Measurements from ENCODE around the gene HCFC2. TPM values are rescaled to one million over a fixed set of nuclear protein-coding genes. Genes with fewer than 3 reads are reported as not detected.

The HCFC2 gene
- total and polyA plus RNA-seq, 2 of the 4 experiments (the other 2 are of a cell fraction) = 12.0 to 34.2 TPM

DNA sequence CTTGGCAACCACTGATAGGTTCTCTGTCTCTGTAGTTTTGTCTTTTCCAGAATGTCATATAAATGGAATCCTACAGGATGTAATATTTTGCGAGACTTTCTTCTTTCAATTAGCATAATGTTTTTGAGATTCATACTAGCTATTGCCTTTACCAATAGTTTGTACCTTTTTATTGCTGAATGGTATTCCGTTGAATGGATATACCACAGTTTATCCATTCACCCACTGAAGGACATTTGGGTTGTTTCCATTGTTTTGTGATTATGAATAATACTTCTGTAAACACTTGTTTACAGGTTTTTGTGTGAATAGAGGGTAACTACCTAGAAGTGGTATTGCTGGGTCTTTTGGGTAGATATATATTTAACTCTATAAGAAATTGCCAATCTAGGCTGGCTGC is 40.6 kb upstream of the HCFC2 start:
- Histone ChIP-seq H4K20me1 (ENCODE audit: insufficient read depth, low read length) (no peaks in the 10 kb centered on the region), H3K23ac (ENCODE audit: low read depth, low read length) (no peak overlapping the region), H2BK20ac (ENCODE audit: low read depth, low read length) (no peak overlapping the region), H2AK5ac (ENCODE audit: low read depth, low read length) (no peak overlapping the region), H2BK15ac (ENCODE audit: low read depth, low read length) (no peak overlapping the region), H3K14ac (replicated peaks; ENCODE audit: low read depth, low read length) (no peak overlapping the region), H2AFZ (replicated peaks; ENCODE audit: low read length, poor library complexity) (no peak overlapping the region), H3K4me3 (ENCODE audit: insufficient read depth, low read depth, low read length) (no peak overlapping the region), H3K9ac (ENCODE audit: low read depth, low read length) (no peak overlapping the region), H3K9me3 (ENCODE audit: control insufficient read depth, insufficient read depth, low read length) (peaks cover 2% of the 10 kb centered on the region), H2BK5ac (ENCODE audit: low read depth, low read length, poor library complexity, severe bottlenecking) (no peak overlapping the region), H3K79me1 (ENCODE audit: low read depth in 1 of 2, low read length in 2 of 2) (peaks cover 0 to 3% of the 10 kb centered on the region in 2 experiments; a peak in 1 of 4 replicates), H3K27me3 (ENCODE audit: control insufficient read depth, insufficient read depth, low read length) (no peaks in the 10 kb centered on the region), H4K91ac (ENCODE audit: insufficient read depth, low read depth, low read length) (no peak overlapping the region), H4K5ac (ENCODE audit: low read depth, low read length) (no peak overlapping the region), H3K18ac (ENCODE audit: low read depth, low read length) (no peak overlapping the region), H3K36me3 (ENCODE audit: control insufficient read depth, insufficient read depth, low read length) (no peaks in the 10 kb centered on the region), H3K56ac (ENCODE audit: extremely low read depth, insufficient read depth, low read length) (no peak overlapping the region), H3K4me2 (ENCODE audit: low read depth, low read length) (no peak overlapping the region), H2BK120ac (ENCODE audit: low read depth, low read length) (no peak overlapping the region), H4K8ac (ENCODE audit: low read depth in 2 of 2, low read length in 2 of 2) (no peak overlapping the region), H3K9me1 (ENCODE audit: insufficient read depth, low read length) (no peaks in the 10 kb centered on the region), H3K4me1 (ENCODE audit: control insufficient read depth, insufficient read depth, low read length) (no peaks in the 10 kb centered on the region), H2AK9ac (replicated peaks; ENCODE audit: low read depth, low read length, poor library complexity) (no peak overlapping the region), H3K27ac (ENCODE audit: insufficient read depth, low read length) (no peak overlapping the region), H3K4ac (ENCODE audit: low read depth, low read length) (no peak overlapping the region)
- no TSS peak for BruUV-seq (replicated peaks)
- WGBS, 2 experiments (ENCODE audit: extremely low coverage in 2 of 2, insufficient read length in 1 of 2) = no CpG with 5 or more reads among the region's 2 CpGs
- CTCF ChIA-PET = no interaction called here
- DNase-seq (no peak), ATAC-seq (ENCODE audit: low read depth) (no peak)
- TF ChIP-seq MAFK (IDR thresholded peaks at IDR 0.05; ENCODE audit: low read depth, low read length) (no peak), RFX5 (IDR thresholded peaks at IDR 0.05; ENCODE audit: low read depth, low read length) (no peak), MXI1 (IDR thresholded peaks at IDR 0.05; ENCODE audit: borderline replicate concordance, low read depth, low read length) (no peak), RAD21 (IDR thresholded peaks at IDR 0.05; ENCODE audit: low read length) (no peak), MAZ (IDR thresholded peaks at IDR 0.05; ENCODE audit: borderline replicate concordance, low read depth, low read length) (no peak), RCOR1 (IDR thresholded peaks at IDR 0.05; ENCODE audit: insufficient replicate concordance, low read length) (no peak)
- TF ChIP-seq, protein P1, sequence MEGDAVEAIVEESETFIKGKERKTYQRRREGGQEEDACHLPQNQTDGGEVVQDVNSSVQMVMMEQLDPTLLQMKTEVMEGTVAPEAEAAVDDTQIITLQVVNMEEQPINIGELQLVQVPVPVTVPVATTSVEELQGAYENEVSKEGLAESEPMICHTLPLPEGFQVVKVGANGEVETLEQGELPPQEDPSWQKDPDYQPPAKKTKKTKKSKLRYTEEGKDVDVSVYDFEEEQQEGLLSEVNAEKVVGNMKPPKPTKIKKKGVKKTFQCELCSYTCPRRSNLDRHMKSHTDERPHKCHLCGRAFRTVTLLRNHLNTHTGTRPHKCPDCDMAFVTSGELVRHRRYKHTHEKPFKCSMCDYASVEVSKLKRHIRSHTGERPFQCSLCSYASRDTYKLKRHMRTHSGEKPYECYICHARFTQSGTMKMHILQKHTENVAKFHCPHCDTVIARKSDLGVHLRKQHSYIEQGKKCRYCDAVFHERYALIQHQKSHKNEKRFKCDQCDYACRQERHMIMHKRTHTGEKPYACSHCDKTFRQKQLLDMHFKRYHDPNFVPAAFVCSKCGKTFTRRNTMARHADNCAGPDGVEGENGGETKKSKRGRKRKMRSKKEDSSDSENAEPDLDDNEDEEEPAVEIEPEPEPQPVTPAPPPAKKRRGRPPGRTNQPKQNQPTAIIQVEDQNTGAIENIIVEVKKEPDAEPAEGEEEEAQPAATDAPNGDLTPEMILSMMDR (conservative IDR thresholded peaks at IDR 0.05; ENCODE audit: low read depth, low read length) = no peak
- POLR2A ChIA-PET (ENCODE audit: unreplicated experiment) = no interaction called here
- in situ Hi-C loops (cut with MboI; ENCODE audit: low sequenced_read_pairs) (no loop called here), dilution Hi-C loops (cut with HindIII; ENCODE audit: low sequenced_read_pairs, unreplicated experiment) (no loop called here), intact Hi-C loops (cut with micrococcal nuclease) (no loop called here)

All from IMR-90 (cell line).